ENCODE data around the gene GAS2.

Gene GAS2

GRCh38 chr11:22787551-22788162 lies 121.2 kb downstream of the GAS2 start:
- DNase-seq (ENCODE audit: low read depth): no peak

GRCh38 chr11:22792497-22792896 lies 126.1 kb downstream of the GAS2 start:
- no peak for DNase-seq (ENCODE audit: low read depth)

GRCh38 chr11:22795914-22796313 lies 129.5 kb downstream of the GAS2 start:
- DNase-seq (ENCODE audit: low read depth): no peak

GRCh38 chr11:22797047-22797446 lies 130.6 kb downstream of the GAS2 start:
- no peak for DNase-seq (ENCODE audit: low read depth)

GRCh38 chr11:22798901-22799300 lies 132.5 kb downstream of the GAS2 start:
- no peak for DNase-seq (ENCODE audit: low read depth)

- no peak for DNase-seq (ENCODE audit: low read depth)
These were observed 134.1 kb downstream of the GAS2 start for GRCh38 chr11:22800482-22800881.

GRCh38 chr11:22802861-22803260 lies 136.4 kb downstream of the GAS2 start:
- DNase-seq (ENCODE audit: low read depth): no peak

GRCh38 chr11:22807391-22807790 lies 141.0 kb downstream of the GAS2 start:
- DNase-seq (ENCODE audit: low read depth): no peak

GRCh38 chr11:22807855-22808570 lies 141.6 kb downstream of the GAS2 start:
- DNase-seq (ENCODE audit: low read depth): no peak

GRCh38 chr11:22808571-22809197 lies 142.3 kb downstream of the GAS2 start:
- DNase-seq (ENCODE audit: low read depth): no peak

GRCh38 chr11:22809893-22810292 lies 143.5 kb downstream of the GAS2 start:
- no peak for DNase-seq (ENCODE audit: low read depth)

GRCh38 chr11:22822203-22822602 lies 155.8 kb downstream of the GAS2 start:
- DNase-seq (ENCODE audit: low read depth): no peak

GRCh38 chr11:22828373-22828772 lies 162.0 kb downstream of the GAS2 start:
- DNase-seq (ENCODE audit: low read depth): no peak

- peak; percentile 88 for DNase-seq (ENCODE audit: low read depth)
These were observed 163.0 kb downstream of the GAS2 start, which contains the start of gene SVIP for GRCh38 chr11:22829231-22830081. Gene SVIP (minus strand): TSS chr11:22829801. CDS start chr11:22829748, 53 bp downstream.

- DNase-seq (ENCODE audit: low read depth): no peak
These were observed 163.6 kb downstream of the GAS2 start for GRCh38 chr11:22830082-22830414.

GRCh38 chr11:22832315-22833015 lies 166.1 kb downstream of the GAS2 start:
- DNase-seq (ENCODE audit: low read depth): no peak

- DNase-seq (ENCODE audit: low read depth): no peak
These were observed 180.3 kb downstream of the GAS2 start for GRCh38 chr11:22846726-22847125.

- DNase-seq (ENCODE audit: low read depth): no peak
These were observed 185.1 kb downstream of the GAS2 start for GRCh38 chr11:22851477-22851876.

GRCh38 chr11:22859756-22860155 lies 193.3 kb downstream of the GAS2 start:
- no peak for DNase-seq (ENCODE audit: low read depth)

GRCh38 chr11:22860241-22860640 lies 193.8 kb downstream of the GAS2 start, which contains the start of gene CCDC179:
Gene CCDC179 (minus strand): TSS chr11:22860474. CDS start chr11:22860421, 53 bp downstream.
- no peak for DNase-seq (ENCODE audit: low read depth)

Data from activated T-cell treated with anti-CD3 and anti-CD28 coated beads for 24 hours (primary cell).